Myocyte (in vitro differentiated cells): Measurements from ENCODE around the gene ITGA5. TPM values are rescaled to one million over a fixed set of nuclear protein-coding genes. Genes with fewer than 3 reads are reported as not detected.

Experiments
- DNase-seq: peaks from one replicate; pipeline ENCODE4 v3.0.0-alpha.2; 2012; ENCODE audit warnings: low read depth
- total RNA-seq: library from RNA; depleted of rRNA; stranded (reverse); fragments of >200 nt; gene quantifications from 2 replicates; pipeline ENCODE4 v1.2.3, GENCODE V29; 2014

The ITGA5 gene
- total RNA-seq, 1 donor from 2014 or later = 221 TPM

DNA sequence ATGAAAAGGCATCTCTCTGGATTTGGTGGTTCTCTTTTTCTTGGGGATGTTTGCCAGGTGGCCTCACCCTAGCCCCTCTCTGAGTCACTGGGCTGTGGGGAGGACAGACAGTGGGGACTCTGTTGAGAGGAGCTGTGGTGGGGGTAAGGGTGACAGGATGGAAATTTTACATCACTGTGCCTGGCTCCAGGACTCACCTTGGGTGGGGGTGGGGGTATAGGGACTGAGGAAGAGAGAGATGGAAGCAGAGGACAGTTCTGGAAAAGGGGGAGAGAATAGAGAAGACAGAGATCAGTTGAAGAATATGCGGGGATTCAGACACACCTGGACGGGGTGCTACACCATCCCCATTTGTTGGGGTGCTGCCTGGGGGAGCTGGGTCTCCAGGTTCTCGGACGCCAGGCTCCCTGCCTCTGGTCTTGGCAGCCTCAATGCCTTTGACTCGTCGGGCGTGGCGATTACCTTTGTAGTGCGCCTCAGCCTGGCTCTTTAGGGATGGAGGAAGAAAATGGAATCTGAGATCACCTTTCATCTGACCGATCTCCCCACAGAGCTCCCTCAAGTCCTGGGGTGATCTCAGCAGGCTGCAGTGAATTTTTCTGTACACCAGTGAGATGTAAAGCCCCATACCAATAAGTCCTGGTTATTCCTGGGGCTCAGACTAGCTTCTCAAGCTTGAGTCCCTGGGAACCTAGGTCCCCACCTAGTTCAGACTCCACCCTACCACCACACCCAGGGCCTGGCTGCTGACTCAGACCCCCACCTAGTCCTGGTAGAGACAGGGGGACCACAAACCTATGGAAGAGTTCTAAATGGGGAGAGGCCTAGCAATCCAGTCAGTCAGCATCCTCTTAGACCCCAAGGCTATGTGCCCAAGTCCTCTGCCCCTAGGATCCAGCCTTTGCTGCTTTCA, 45.2 kb downstream of the ITGA5 start:
- DNase-seq = no peak

DNA sequence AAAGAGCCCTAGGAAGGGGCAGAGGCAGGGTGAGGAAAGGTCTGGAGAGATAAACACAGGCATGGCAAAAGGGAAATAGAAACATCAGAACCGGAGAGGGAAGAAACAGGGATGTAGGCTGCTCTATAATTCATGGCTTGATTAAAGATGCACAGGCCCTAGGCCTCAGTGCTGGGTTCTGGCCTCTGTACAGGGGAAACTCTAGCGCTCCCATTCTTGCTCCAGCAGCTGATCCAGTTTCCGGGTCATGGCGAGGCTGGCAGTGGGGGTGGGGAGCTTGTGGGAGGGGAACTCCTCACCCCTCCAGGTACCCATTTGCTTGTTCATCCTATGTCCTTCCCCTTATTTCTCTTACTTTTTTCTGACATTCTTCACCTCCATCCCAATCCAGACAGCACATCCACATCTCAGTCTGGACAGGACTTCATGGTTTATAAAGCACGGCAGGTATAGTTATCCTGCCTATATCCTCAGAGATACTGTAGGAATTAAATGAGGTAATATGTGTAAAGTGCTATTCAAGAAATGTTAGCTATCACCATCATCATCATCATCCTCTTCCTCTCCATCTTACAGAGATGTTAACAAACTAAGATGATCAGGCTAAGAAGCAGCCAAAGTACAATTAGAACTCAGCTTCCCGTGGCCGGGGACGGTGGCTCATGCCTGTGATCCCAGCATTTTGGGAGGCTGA, 46.8 kb downstream of the ITGA5 start:
- no peak for DNase-seq

DNA sequence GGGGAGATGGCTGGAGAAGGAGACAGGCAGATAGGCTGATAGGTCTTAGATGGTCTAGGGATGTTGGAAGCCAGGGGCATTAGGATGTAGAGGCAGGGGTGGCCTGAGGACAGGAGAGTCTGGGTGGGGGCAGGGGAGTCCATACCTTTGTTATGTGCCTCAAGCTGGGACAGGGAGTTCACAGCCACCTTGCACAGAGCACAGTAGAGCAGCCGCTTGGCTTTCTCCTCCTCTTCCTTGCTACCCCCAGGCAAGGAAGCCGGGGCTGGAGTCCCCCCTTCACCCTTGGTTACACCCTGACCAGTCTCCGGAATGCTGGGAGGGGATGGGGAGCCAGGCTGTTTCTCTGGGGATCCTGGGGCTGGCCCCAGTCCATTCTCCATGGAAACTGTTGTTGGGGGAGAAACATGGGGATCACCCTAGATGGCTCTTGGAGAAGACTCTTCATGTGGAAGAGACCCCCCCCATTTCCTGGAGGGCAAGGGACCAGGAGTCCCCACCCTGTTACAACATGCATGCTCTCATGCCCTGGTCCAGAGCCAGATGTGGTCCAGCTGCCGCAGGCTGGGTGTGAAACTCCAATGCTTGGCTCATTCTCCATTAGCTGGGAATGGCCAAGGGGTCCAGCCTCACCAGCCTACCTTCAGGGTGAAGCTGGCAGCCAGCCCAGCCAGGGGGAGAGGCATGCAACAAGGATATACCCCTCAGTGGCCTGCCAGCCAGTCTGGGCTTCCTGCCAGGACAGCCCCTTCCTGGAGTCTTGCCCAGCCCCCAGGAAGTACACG, 47.5 kb downstream of the ITGA5 start:
- DNase-seq = no peak

DNA sequence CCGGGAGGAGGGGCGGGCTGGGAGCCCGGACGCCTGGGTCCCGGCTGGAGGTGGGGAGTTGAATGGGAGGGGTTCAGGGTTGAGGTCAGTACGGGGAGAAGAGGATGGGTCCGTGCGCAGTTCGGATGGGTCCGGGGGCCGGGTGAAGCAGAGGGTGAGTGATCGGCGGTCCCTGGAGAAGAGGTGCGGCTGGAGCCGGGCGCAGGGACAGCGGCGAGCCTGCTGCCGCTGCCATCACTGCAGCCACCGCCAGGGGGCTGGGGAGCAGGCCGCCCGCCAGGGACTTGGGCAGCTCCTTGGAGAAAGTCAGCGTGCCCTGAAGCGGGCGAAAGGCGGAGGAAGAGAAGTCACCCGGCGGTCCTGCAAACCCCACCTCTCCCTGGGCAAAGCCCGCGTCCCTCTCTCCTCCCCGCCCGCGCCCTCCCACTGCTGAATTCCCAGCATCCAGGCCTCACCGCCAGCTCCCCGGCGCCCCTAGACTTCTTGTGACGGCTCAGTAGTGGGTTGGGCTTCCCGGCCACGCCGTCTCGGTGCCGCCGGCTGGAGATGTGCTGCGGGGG, 48.8 kb downstream of the ITGA5 start:
- peak; percentile 81 for DNase-seq

DNA sequence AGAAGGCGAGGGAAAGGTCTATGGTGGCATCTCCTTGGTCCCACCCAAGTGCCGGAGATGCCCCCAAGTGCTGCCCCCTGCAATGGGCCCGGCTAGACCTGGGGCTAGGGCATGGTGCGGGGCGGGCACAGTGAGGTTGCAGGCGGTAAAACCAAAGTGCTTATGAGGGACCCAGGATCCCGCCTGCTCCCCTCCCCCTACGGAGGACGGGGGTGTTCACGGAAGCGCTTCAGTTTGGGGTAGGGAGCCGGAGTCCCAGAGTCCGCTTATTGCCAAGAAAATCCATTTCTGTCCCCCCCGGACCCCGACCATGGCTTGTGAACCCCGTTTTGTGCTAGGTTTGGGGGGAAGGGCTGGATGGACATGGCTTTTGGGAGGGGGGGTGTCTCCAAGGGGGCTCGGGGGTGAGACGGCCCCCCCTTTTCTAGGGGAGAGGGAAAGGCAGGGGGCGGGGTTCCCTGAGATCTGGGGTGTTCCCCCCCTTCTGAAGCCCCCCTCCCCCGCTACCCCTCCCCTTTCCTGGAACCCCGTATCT, 49.4 kb downstream of the ITGA5 start:
- DNase-seq = no peak

DNA sequence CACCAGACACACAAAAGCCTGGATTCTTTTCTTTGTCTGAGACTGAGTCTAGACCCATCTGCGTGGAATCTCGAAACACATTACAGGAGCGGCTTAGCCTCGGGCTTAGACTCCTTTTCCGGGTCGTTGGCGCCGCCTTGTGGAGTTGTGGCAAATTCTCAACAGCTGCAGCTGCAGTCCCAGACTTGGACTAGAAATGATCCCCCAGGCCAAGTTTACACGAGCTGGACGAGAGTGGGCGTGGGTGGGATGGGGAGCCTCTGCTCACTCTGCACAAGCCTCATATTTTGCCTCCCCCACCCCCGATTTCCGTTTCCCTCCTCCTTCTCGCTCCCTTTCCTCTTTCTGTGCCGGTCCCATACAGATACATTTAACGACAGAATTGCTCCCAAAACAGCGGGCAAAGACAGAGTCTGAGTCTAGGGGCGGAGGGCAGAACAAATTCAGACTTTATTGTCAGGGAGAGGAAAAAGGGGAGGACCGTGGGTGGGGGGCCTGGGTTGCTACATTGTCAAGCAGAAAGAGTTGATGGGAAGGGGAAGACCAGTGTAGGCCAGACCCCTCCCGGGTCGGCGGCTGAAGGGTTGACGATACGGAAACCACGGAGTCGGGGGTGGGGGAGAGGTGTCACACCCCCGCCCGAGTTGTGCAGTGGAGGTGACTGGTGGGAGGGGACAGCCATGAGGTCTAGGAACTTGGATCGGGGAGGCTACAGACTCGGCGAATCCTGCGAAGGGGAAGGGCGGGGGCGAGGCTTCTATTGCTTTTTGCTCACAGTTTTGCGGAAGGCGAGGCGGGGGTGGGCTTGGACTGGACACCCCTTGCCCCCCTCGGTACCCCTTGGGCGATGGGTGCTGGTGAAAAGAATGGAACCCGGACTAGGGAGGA, 50.1 kb downstream of the ITGA5 start:
- peak; percentile 92 for DNase-seq

DNA sequence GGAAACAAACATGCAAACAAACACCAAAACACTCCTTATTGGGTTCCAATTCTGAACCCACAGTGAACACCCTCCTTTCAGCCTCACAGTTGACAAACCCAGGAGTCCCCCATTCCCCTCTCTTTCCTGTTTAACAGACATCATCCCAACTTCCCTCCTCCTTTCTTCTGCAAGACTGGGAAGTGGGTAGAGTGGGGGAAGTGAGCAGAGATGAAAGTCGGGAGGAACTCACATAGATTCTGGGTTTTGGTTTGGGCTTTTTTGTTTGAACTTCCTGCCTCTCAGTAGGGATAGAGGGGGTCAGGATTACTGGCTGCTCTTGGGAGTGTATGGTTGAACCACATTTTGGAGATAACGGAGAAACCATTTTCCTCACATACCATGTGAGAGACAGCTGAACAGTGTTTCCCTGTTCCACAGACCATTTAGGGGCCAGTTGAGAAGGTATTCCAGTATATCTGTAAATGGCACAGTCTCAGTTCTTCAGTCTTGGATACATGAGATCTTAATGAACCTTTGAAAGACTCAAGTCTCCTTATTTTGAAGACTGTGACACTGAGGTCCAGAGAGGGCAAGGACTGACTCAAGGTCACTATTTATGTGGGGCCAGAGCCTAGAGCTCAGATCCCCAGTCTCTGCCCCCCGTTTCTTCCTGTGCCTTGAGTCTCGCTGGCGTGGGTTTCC, 50.9 kb downstream of the ITGA5 start:
- no peak for DNase-seq

DNA sequence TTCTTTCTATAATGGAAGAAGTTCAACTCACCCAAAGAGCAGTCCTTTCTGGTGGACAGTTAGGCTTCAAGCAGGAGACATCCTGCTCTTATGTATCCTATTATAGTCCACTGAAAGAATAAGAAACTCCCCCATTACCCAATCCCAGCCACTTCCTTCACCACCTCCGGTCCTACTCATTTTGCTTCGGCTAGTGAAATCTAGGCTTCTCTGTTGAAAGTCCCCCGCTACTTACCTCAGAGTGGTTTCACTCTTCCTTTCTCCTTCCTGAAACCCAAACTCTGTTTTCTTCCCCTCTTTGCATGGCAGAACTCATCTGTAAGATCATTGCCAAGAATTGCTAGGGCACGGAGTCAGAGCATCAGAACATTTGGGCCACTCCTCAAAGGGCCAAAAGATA, 54.7 kb downstream of the ITGA5 start, which contains the start of gene GPR84:
Gene GPR84, minus strand, starts transcription at position 74 of the 400 bp plus-strand sequence. CDS start 635 bp downstream, outside the sequence.
- DNase-seq = no peak

DNA sequence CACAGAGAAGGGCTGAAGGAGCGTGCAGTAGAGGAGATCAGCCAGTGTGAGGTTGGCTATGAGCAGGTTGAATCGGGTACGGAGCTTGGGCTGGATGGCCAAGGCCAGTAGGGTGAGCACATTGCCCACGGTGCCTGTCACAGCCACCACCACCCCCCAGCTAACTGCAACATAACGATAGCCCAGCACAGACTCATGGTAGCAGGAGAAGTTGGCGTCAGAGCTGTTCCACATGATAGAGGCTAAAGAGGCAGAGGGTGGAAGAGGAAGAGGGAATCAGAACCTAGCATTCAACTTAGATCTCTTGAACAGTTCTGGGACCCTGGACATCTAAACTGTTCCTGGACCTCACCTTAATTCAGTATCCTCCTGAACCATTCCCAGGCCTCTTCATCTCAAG, 55.4 kb downstream of the ITGA5 start:
- DNase-seq = no peak

DNA sequence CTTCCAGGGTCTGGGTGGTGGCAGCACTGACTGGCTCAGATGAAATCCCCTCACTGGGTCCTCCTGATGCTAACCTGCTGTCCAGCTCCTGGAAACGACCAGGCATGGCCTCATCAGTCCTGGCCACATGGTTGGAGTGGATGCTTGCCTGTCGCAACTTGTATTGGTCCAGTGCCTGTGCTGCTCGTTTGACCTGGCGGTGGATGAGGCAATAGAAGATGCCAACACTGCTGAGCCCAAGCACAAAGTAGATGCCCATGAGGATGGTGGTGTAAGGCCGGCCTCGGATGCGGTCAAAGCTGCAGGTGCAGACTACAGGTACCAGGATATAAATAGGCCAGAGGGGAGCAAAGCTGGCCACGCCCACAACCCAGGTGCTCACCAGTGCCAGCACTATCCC, 56.0 kb downstream of the ITGA5 start:
- no peak for DNase-seq

DNA sequence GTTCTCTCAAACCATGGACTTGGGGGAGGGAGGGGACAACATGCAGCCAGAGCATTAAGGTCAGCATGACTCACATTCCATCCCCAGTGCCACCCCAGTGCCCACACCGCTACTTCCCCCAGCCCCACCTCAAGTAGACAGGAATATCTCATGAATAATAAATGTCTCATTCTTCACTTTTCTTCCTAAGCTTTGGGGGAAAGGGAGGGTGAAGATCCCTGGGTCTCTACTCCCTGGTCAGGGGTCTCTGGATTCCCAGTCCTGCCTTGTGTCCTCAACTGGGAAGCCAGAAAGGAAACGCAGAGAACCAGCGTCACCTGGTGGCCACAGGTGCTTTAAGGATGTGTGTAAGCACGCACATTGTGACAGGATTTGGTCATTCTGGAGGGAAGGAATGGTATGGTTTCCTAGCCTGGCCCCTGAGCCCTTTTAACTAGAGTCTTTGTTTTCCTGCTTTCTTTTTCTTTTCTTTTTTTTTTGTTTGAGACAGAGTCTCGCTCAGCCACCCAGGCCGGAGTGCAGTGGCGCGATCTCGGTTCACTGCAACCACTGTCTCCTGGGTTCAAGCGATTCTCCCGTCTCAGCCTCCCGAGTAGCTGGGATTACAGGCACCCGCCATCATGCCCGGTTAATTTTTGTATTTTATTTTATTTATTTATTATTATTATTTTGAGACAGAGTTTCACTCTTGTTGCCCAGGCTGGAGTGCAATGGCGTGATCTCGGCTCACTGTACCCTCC, 58.2 kb downstream of the ITGA5 start:
- peak; percentile 82 for DNase-seq

DNA sequence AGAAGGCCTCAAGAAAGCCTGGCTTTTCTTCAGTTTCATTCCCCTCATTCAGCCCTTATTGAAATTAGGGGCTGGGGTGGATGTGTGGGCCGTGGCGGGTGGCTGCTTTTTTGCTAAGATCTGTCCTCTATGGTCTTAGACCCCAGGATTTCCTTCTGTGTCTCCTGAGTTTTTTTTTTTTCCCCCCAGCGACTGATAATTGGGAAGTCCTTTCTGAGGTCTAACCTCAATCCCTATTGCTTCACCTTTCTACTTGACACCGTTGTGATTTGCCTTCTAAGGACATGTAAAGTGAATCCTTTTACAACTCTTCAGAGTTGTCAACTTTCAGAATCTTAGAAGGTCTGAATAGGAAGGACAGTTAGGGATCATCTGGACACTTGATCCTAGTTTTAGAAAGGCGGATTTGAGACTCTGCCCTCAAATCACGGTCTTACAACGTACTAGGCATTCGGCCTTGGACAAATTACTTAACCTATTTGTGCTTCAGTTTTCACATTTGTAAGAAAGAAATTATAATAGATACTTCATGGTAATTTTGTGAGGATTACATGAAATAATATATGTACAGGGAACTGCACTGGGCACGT, 59.2 kb downstream of the ITGA5 start:
- peak; percentile 39 for DNase-seq

DNA sequence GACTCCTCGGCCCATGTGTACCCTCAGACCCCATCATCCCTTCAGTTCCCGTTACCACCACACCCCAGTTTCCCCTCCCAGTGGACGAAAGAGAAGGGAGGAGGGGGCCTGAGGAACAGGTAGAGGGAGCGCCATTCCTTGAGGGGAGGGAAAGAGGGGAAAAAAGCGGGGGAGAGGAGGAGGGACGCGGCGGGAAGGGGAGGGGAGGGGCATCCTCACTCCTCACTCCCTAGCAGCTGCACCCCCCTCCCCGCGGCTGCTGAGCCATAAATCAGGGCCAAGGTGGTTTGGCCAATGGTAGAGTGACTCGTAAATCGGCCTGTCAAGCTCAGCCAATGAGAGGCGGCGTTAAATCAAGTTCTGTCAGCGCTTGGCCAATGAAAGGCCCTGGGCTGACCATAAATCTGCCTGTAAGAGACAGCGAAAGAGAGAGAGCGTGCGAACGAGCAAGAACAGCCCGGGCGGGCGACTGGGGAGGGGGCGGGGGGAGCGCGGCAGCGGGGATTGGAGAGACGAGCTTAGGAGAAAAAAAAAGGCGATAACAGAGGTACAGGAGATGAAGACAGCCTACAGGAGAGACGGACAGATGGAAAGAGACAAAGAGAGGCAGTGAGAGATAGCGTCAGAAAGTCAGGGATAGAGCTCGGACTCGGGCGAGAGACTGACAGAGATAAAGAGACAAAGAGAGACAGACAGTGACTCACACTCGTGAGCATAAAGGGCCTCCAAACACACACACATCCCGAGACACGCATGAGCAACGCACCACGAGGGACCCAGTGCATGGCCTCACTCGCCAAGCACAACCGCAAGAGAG, 59.9 kb downstream of the ITGA5 start:
- peak; percentile 100 for DNase-seq

DNA sequence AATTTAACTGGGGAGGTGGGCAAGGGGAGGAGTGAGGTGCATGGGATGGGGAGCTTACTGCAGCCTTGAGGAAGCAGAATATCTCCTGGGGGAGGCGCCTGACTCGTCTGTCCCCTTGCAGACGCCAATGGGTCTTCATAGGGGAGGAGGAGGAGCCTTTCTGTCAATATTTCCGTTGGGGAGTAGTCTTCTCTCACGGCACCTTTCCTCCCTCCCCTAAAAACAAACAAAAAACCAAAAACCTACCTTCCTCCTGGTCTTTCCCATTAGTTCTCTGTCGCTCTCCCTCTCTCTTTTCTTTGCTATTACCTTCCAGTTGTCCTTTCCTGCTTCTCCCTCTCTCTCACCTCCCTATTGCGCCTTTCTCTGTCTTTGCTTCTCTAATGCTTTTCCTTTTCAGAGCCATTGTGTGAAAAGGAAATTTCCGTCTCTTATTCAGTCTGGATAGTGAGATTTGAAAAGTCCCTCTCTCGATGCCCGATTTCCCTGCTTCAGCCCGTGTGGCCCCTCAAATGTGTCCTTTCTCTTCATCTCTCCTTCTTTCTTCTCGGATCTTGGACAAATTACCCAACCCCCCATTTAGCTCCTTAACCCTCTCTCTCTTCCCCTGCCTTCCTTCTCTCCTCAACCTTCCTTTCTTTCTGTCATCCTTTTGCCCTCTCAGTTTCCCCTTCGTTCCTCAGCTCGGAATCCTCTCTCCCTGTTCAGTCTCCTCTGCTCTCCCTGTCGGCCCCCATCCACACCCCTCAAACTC, 60.7 kb downstream of the ITGA5 start:
- peak; percentile 36 for DNase-seq

DNA sequence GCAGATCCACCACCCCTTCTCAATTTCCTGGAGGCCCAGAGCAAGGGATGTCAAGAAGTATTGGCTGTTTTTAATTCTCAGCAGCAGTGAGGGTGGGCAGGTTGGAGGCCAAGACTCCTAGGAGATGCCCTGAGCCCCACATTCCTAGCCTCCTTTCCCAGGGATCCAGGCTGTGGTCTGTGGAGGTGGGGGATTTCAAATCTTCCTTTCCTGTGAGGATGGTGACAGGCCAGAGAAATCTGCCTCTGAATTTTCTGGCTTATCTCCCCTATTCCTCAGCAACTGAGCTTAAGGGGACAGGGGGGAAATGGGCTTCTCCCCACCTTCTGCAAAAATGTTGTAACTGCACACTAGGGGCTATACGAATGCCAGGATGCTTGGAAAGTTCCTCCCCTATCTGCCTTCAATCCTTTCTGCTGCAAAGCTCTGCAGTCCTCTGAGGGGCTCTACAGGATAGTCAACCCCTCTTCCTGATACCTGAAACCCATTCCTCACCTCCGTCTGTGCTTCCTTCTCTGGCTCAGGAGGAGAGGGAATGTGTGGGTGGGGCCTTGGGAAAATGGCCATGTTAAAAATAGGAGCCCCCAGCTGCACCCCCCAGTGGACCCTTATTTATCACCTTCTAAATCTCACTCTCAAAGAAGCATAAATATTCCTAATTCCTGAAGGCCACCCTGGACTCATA, 61.4 kb downstream of the ITGA5 start:
- no peak for DNase-seq

DNA sequence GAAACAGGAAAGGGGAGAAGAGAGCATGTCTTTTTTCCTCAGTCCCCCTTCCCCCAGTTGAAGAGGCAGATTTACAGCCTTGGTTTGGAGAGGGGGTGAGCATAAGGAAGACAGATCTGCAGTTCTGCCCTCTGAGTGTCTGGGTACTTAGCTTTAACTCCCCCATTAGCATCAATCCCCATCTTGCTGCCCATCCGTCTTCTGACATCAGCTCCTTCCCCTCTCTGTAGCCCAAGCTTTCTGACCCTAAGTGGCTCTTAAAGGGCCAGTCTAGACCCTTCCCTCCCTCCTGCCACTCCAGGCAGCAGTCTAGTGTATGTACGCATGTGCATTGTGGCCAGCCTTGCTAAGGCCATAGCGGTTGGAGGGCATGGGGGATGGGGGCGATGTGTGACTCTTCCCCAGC, 62.1 kb downstream of the ITGA5 start:
- DNase-seq = no peak
